Testis (tissue), 2 donors: ENCODE results near the gene IRF8.

Source experiments
- CTCF ChIP-seq, 3 experiments: fragments of 450-650 bp in 2 of 3; fragments of 200-600 bp in 1 of 3; sonication (generic) in 1 of 3; IDR thresholded peaks; one replicate each; pipeline ENCODE4 v1.5.1; 2016 to 2019; ENCODE audit warnings: antibody characterized with exemption in 3 of 3, mild to moderate bottlenecking in 2 of 3, moderate library complexity in 1 of 3
- POLR2A ChIP-seq: fragments of 450-650 bp; IDR thresholded peaks from one replicate; pipeline ENCODE4 v1.6.1; 2017; ENCODE audit warnings: antibody characterized with exemption, mild to moderate bottlenecking, moderate library complexity

- no peak for TF ChIP-seq CTCF (IDR thresholded peaks at IDR 0.05)
- TF ChIP-seq POLR2A, result no peak
Measured at GRCh38 chr16:85913688-85914422, 14.9 kb downstream of the IRF8 start.
